GM15510 (cell line): ENCODE data around the gene RBM20.

Source experiments
- POLR2A ChIP-seq: IDR thresholded peaks from 3 replicates; pipeline ENCODE4 v1.6.1; 2011; ENCODE audit warnings: borderline replicate concordance; ENCODE audit not compliant: insufficient read length; ENCODE audit errors: extremely low read depth

RBM20 gene

DNA sequence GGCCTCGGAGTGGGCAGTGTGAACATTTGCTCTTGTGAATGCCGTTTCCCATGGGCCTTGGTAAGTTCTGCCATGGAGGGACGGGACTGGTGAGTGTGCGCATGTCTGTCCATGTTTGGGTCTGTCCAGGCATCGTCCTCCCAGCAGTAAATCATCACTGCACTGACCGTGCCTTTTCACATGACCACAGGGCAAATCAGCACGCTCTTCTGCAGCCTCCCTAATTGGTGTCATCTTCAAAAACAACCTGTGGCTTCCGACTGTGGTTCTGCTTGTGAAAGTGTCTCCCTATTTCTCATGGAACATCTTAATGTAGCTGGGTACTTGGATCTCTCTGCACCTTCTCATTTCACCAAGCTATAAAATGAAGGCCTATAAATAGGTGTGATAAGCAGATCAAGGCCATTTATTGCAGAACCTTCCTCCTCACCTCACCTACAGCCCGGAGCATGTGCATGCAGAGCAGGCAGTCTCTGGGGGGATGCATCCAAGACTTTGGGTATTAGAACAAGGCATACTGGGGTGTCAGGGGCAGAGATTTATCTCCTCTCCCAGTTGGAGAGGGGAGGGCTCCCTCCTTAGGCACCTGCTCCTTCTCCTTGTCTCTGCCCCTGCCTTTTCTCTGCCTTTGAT is 77.4 kb downstream of the RBM20 start:
- TF ChIP-seq POLR2A: no peak

DNA sequence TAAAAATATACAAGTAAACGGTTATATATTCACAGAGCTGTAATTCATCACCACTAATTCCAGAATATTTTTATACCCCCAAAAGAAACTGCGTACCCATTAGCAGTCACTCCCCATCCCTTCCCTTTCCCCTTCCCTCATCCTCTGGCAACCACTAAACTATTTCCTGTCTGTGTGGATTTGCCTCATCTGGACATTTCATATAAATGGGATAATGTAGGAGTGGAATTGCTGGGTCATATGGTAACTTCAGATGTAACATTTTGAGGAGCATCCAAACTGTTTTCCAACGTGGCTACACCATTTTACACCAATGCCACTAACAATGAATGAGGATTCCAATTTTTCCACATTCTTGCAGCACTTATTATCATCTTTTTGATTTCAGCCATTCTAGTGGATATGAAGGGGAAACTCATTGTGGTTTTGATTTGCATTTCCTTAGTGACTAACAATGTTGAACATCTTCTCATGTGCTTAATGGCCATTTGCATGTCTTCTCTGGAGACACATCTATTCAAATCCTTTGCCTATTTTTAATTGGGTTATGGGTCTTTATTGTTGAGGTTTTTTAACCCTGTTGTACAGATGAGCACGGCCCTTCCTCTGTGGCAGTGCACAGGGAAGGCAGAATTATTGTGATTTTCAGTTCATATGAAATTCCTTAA is 79.2 kb downstream of the RBM20 start:
- no peak for TF ChIP-seq POLR2A

- TF ChIP-seq POLR2A: no peak
These were observed 80.2 kb downstream of the RBM20 start for GRCh38 chr10:110724116-110724921.

- TF ChIP-seq POLR2A: no peak
These were observed 80.8 kb downstream of the RBM20 start for GRCh38 chr10:110724937-110725336.

- no peak for TF ChIP-seq POLR2A
These were observed 81.9 kb downstream of the RBM20 start for GRCh38 chr10:110725801-110726630.

- TF ChIP-seq POLR2A: no peak
These were observed 86.4 kb downstream of the RBM20 start for GRCh38 chr10:110730345-110731050.

DNA sequence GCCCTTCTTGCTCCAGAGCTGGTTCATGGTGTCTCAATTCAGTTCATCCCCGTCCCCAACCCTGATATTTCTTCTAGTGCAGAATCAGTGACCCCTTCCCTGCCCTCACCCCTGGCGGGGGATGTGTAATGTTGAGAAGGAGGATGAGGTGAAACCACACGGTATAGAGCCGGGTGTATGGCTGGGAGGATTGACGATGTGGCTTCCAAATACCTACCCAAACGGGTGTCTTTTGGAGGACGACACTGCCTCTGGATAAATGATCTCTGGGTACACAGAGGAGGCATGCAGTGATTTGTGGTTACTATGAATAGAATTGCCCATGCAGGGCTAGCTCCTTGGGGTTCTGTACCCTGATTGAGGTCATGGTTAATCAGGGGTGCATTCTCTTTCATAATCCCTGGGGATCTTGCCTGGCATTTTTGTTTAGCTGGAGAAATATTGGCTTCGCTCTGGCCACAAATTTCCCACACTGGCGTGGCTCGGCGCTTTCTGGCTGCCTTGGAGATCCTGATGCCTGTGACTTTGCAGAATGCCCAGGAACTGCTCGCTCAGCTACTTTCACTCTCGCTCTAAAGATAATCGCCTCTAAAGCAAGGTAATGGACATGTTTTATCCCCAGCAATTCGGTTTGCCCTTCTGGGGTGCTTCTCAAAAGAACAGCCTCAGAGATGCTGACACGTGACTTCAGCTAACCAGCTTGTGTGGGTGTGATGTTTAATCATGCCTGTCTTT is 89.2 kb downstream of the RBM20 start:
- TF ChIP-seq POLR2A: no peak

DNA sequence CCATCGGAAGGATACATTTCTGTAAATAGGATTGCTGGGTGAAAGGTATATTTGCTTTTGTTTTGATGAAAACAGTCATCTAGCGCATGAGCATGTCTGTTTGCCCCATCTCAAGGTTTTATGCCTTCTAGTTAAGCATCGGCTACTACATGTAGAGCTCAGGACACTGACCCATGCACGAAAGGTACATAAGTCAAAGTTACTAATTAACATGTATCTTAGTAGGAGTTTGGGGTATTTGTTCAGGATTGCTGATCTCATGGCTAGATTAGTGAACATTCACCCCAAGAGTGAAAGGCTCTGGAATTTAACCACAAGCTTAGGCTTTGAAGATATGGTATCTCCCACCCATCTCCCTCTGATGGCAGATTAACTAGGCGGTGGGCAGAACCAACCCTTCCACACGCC is 91.5 kb downstream of the RBM20 start:
- no peak for TF ChIP-seq POLR2A

DNA sequence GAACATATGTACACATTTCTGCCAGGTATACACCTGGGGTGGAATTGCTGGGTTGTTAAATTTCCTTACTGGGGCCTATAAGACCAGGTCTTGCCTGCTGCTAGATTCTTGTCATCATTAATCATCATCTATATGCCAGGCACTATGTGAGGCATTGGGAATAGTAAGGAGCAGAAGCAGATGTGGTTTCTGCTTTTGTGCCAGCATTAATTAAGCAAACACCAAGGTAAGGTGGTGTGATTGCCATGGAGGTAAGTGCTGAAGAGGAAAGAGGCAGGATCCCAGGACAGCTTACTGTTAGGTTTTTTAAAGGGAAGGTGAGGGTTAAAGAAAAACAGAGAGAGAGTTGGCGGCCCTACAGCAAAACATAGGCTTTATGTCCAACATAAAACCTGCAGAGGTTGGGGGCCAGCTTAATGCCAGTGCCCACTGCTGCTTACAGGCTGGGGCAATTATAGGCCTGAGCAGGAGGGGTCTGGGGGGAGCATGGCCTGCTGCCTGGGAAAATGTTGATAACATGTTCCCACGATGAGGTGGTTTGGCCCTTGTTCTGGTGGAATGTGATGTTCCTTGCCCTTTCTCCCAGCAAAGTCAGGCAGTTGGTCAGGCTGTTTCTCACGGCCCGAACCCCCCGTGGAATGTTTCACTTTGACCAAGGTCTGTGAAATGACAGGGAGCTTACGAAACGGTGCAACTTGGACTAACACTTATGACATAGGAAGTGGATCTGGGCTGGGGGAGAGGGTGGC is 93.9 kb downstream of the RBM20 start:
- TF ChIP-seq POLR2A: no peak

DNA sequence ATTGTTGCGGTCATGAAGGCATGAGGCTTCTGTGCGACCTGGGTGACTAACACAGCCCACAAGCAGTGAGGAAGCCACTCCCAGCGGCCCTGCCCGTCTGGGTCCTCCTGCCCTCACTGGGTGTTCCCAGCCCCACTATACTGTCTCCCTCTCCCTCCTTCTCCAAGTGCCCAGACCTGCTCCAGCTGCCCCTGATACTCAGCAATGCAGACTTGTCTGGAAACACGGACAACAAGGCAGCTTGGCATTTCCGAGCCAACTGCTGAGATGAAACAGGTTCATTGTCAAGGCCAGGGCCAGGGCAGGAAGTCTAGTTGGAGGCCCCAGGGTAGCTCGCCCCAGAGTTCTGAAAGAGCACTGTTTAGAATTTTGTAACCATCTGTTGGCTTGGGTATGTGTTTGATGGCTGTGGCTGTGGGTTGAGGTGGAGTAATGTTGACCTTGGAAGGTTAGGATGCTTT is 95.7 kb downstream of the RBM20 start:
- TF ChIP-seq POLR2A: no peak

- no peak for TF ChIP-seq POLR2A
These were observed 98.7 kb downstream of the RBM20 start for GRCh38 chr10:110742801-110743200.

- TF ChIP-seq POLR2A: no peak
These were observed 100.6 kb downstream of the RBM20 start for GRCh38 chr10:110744782-110745181.
